ENCODE measurements around the gene DYTN. TPM values are rescaled to one million over a fixed set of nuclear protein-coding genes. Genes with fewer than 3 reads are reported as not detected.

The DYTN gene
- total RNA-seq, 3 donors from 2014 or later, result not detected

- no peaks in the 10 kb centered on the region for H3K36me3 ChIP-seq (ENCODE audit: low read depth)
- H3K4me1 ChIP-seq (ENCODE audit: low read depth), result no peaks in the 10 kb centered on the region
- DNase-seq (no peak), ATAC-seq (no peak)
- H3K9me3 ChIP-seq, result no peaks in the 10 kb centered on the region
- intact Hi-C loops (cut with DNase I, micrococcal nuclease), result no loop called here
- no peak for TF ChIP-seq CTCF (IDR thresholded peaks at IDR 0.05)
- no peak overlapping the region for H3K4me3 ChIP-seq
Observed at GRCh38 chr2:206696910-206697309, 21.3 kb downstream of the DYTN start.

GRCh38 chr2:206693399-206694137 lies 24.6 kb downstream of the DYTN start:
- DNase-seq (peak in 1 of 3 donors; percentile 74), ATAC-seq (peak; percentile 68)
- intact Hi-C loops (cut with DNase I, micrococcal nuclease), result loop anchor here in 1 of 2 donors (2.0 kb wide), 1 partner anchor 87 kb away; no protein-coding TSS in a partner anchor
- Histone ChIP-seq H3K36me3 (ENCODE audit: low read depth) (no peaks in the 10 kb centered on the region), H3K4me3 (no peak overlapping the region), H3K4me1 (ENCODE audit: low read depth) (no peaks in the 10 kb centered on the region), H3K9me3 (no peaks in the 10 kb centered on the region)
- peak; percentile 30 for TF ChIP-seq CTCF (IDR thresholded peaks at IDR 0.05)

DNA sequence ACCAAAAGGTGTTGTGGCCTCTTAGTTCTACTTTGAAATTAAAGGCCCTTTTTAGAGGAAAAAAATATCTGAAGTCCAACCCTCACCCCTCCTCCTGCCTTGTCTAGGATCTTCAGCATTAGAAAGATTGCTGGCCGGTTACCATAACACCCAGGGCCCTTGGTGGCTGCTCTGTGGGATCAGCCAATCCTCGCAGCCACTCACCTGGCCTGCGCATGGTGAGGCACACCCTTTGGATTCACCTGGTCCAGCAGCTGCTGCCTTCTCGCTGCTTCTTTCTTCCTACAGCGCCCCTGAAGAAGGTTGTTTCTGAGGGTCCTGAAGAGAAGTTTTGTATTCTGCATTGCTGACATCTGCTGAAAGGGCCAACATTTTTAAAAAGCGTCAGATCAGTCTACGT lies 25.2 kb downstream of the DYTN start:
- no peak overlapping the region for H3K4me3 ChIP-seq
- H3K4me1 ChIP-seq (ENCODE audit: low read depth), result no peaks in the 10 kb centered on the region
- no peaks in the 10 kb centered on the region for H3K36me3 ChIP-seq (ENCODE audit: low read depth)
- TF ChIP-seq CTCF (IDR thresholded peaks at IDR 0.05), result no peak
- no peaks in the 10 kb centered on the region for H3K9me3 ChIP-seq
- intact Hi-C loops (cut with DNase I, micrococcal nuclease), result loop anchor here in 1 of 2 donors (2.0 kb wide), 1 partner anchor 88 kb away; no protein-coding TSS in a partner anchor
- ATAC-seq, result no peak
- DNase-seq, result no peak

GRCh38 chr2:206688990-206689389 lies 29.2 kb downstream of the DYTN start:
- Histone ChIP-seq H3K36me3 (ENCODE audit: low read depth) (no peaks in the 10 kb centered on the region), H3K4me1 (ENCODE audit: low read depth) (no peaks in the 10 kb centered on the region), H3K4me3 (no peak overlapping the region), H3K9me3 (no peaks in the 10 kb centered on the region)
- intact Hi-C loops (cut with DNase I, micrococcal nuclease), result no loop called here
- DNase-seq, result no peak
- ATAC-seq, result no peak
- no peak for TF ChIP-seq CTCF (IDR thresholded peaks at IDR 0.05)

DNA sequence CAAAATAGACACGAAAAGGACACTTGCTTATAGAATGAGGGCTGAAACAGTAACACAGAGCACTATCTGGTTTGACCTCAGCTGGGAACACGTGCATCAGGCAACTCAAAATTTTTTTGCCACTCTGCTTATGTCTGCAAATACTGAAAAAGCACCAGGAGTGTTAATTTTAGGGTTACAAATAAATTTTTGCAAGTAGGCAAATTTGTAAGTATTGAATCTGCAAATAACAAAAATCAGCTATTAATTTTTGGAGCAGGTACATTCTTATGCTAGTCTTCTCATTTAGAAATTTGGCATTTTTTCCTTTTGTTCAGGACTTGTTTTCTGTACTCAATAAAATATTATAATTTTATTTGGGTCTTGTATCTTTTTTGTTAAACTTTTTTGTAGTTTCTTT lies 29.7 kb downstream of the DYTN start:
- Histone ChIP-seq H3K9me3 (no peaks in the 10 kb centered on the region), H3K4me3 (no peak overlapping the region), H3K36me3 (ENCODE audit: low read depth) (no peaks in the 10 kb centered on the region), H3K4me1 (ENCODE audit: low read depth) (no peaks in the 10 kb centered on the region)
- ATAC-seq (no peak), DNase-seq (no peak)
- intact Hi-C loops (cut with DNase I, micrococcal nuclease), result no loop called here
- TF ChIP-seq CTCF (IDR thresholded peaks at IDR 0.05), result no peak

Measured in mucosa of descending colon (tissue), 3 donors.